ENCODE measurements around the gene MEP1B.
"Not testable (repeated sequence)": the region's sequence is repeated elsewhere in the genome, so short reads cannot be mapped to it uniquely, and the experiment has no call there.

Gene MEP1B

GRCh38 chr18:32158108-32158624 lies 31.7 kb upstream of the MEP1B start:
- Histone ChIP-seq H3K27me3 (no peaks in the 10 kb centered on the region), H3K36me3 (no peaks in the 10 kb centered on the region), H3K4me1 (peaks cover 0 to 6% (median 0%) of the 10 kb centered on the region in 4 donors), H3K4me3 (peak overlapping the region; percentile 28 to 39), H3K27ac (no peak overlapping the region), H3K9me3 (no peaks in the 10 kb centered on the region)
- DNase-seq: peak; percentile 82 to 87
- peak; percentile 79 to 91 for TF ChIP-seq CTCF (IDR thresholded peaks at IDR 0.05)
- intact Hi-C loops (cut with DNase I; ENCODE audit: low total_unique reads): loop anchor here (2.0 kb wide), 2 partner anchors 313 to 395 kb away; partner anchors contain the start of gene GAREM1

- not testable (repeated sequence) for H3K9me3 ChIP-seq, H3K4me1 ChIP-seq, H3K36me3 ChIP-seq, H3K27ac ChIP-seq, H3K27me3 ChIP-seq, DNase-seq
- H3K4me3 ChIP-seq: peak overlapping the region; percentile 28 to 39
- intact Hi-C loops (cut with DNase I; ENCODE audit: low total_unique reads): loop anchor here (2.0 kb wide), 2 partner anchors 312 to 394 kb away; partner anchors contain the start of gene GAREM1
These were observed 31.2 kb upstream of the MEP1B start for GRCh38 chr18:32158631-32159030.

- no peak for TF ChIP-seq CTCF (IDR thresholded peaks at IDR 0.05)
- intact Hi-C loops (cut with DNase I; ENCODE audit: low total_unique reads): loop anchor here (10.0 kb wide), 1 partner anchor 114 kb away; no protein-coding TSS in a partner anchor
- H3K27me3 ChIP-seq: no peaks in the 10 kb centered on the region
- no peak overlapping the region for H3K27ac ChIP-seq
- H3K9me3 ChIP-seq: no peaks in the 10 kb centered on the region
- no peaks in the 10 kb centered on the region for H3K36me3 ChIP-seq
- DNase-seq: no peak
- no peak overlapping the region for H3K4me3 ChIP-seq
- H3K4me1 ChIP-seq: peaks cover 0 to 6% (median 0%) of the 10 kb centered on the region in 4 donors
These were observed 29.3 kb upstream of the MEP1B start for GRCh38 chr18:32160547-32160946.

GRCh38 chr18:32167980-32168730 lies 21.7 kb upstream of the MEP1B start:
- H3K36me3 ChIP-seq: no peaks in the 10 kb centered on the region
- no peaks in the 10 kb centered on the region for H3K9me3 ChIP-seq
- no peaks in the 10 kb centered on the region for H3K4me1 ChIP-seq
- intact Hi-C loops (cut with DNase I; ENCODE audit: low total_unique reads): loop anchor here (10.0 kb wide), 1 partner anchor 107 kb away; no protein-coding TSS in a partner anchor
- no peak for TF ChIP-seq CTCF (IDR thresholded peaks at IDR 0.05)
- no peak for DNase-seq
- H3K4me3 ChIP-seq: no peak overlapping the region
- no peaks in the 10 kb centered on the region for H3K27me3 ChIP-seq
- H3K27ac ChIP-seq: no peak overlapping the region

- no peak overlapping the region for H3K4me3 ChIP-seq
- H3K27ac ChIP-seq: no peak overlapping the region
- TF ChIP-seq CTCF (IDR thresholded peaks at IDR 0.05): no peak
- no peaks in the 10 kb centered on the region for H3K27me3 ChIP-seq
- no peaks in the 10 kb centered on the region for H3K4me1 ChIP-seq
- DNase-seq: no peak
- H3K36me3 ChIP-seq: no peaks in the 10 kb centered on the region
- H3K9me3 ChIP-seq: no peaks in the 10 kb centered on the region
- intact Hi-C loops (cut with DNase I; ENCODE audit: low total_unique reads): no loop called here
These were observed 16.2 kb upstream of the MEP1B start for GRCh38 chr18:32173654-32174053.

GRCh38 chr18:32174719-32175118 lies 15.1 kb upstream of the MEP1B start:
- DNase-seq: no peak
- no peak for TF ChIP-seq CTCF (IDR thresholded peaks at IDR 0.05)
- intact Hi-C loops (cut with DNase I; ENCODE audit: low total_unique reads): no loop called here
- Histone ChIP-seq H3K9me3 (no peaks in the 10 kb centered on the region), H3K27me3 (no peaks in the 10 kb centered on the region), H3K27ac (no peak overlapping the region), H3K4me1 (no peaks in the 10 kb centered on the region), H3K4me3 (no peak overlapping the region), H3K36me3 (no peaks in the 10 kb centered on the region)
